H1 (cell line): ENCODE measurements around the gene FANCI. TPM values are rescaled to one million over a fixed set of nuclear protein-coding genes. Genes with fewer than 3 reads are reported as not detected.

ENCODE experiments used
- CTCF ChIA-PET: fragments of 300-600 bp; sonication (Branson Sonifier 250); formaldehyde crosslinking; loops from one replicate; lab custom pipeline; 2021; ENCODE audit not compliant: partially characterized antibody; lab: Charles Lee
- POLR2A ChIA-PET: fragments of 300-600 bp; sonication (Branson Sonifier 250); formaldehyde crosslinking; loops from one replicate; lab custom pipeline; 2021; ENCODE audit warnings: inconsistent platforms; ENCODE audit not compliant: partially characterized antibody; lab: Charles Lee
- DNase-seq, 2 experiments: peaks; one replicate each; pipeline versions ENCODE4 v3.0.0 to v3.0.0-alpha.2; 2010 to 2022; ENCODE audit warnings: low spot score in 2 of 2, low read depth in 1 of 2, mixed read lengths in 1 of 2
- FAIRE-seq: peaks from 2 replicates; lab custom pipeline; 2011; peaks lifted over from hg19 to GRCh38; lab: Jason Lieb, UNC
- H2AFZ ChIP-seq: 2 replicates; pipeline ENCODE4 v1.8.1; 2012; ENCODE audit warnings: low read length, inconsistent platforms
- H2AK5ac ChIP-seq: 2 replicates; pipeline ENCODE4 v1.6.1; 2013; ENCODE audit warnings: low read depth, low read length
- H2BK120ac ChIP-seq: replicated peaks from 2 replicates; pipeline ENCODE3; 2013; ENCODE audit warnings: low read depth, low read length, inconsistent platforms
- H2BK12ac ChIP-seq: 2 replicates; pipeline ENCODE4 v1.6.1; 2013; ENCODE audit warnings: low read depth, low read length
- H2BK15ac ChIP-seq: 2 replicates; pipeline ENCODE4 v1.6.1; 2013; ENCODE audit warnings: low read length
- H2BK20ac ChIP-seq: 2 replicates; pipeline ENCODE4 v1.6.1; 2013; ENCODE audit warnings: low read length
- H2BK5ac ChIP-seq: 2 replicates; pipeline ENCODE4 v1.6.1; 2013; ENCODE audit warnings: low read depth, low read length
- H3K14ac ChIP-seq: 2 replicates; pipeline ENCODE4 v1.6.1; 2013; ENCODE audit warnings: inconsistent platforms; ENCODE audit not compliant: insufficient read length
- H3K18ac ChIP-seq: 2 replicates; pipeline ENCODE4 v1.6.1; 2013; ENCODE audit warnings: low read length; ENCODE audit errors: extremely low read depth
- H3K23ac ChIP-seq: 2 replicates; pipeline ENCODE4 v1.6.1; 2013; ENCODE audit warnings: inconsistent platforms; ENCODE audit not compliant: insufficient read length
- H3K23me2 ChIP-seq: 2 replicates; pipeline ENCODE4 v1.6.1; 2013; ENCODE audit warnings: low read depth, low read length
- H3K27ac ChIP-seq: 2 replicates; pipeline ENCODE4 v1.6.1; 2011; ENCODE audit warnings: low read depth, low read length, inconsistent platforms
- H3K27me3 ChIP-seq, 4 experiments: replicated peaks in 1 of 4; 1 replicate in 1 of 4; 2 replicates in 3 of 4; pipeline versions ENCODE4 v1.6.1 to v1.8.1; 2011 to 2013; ENCODE audit warnings: low read length in 3 of 4, mild to moderate bottlenecking in 3 of 4, inconsistent platforms in 2 of 4, mixed read lengths in 2 of 4, moderate library complexity in 1 of 4; ENCODE audit not compliant: control insufficient read depth in 3 of 4, insufficient read depth in 3 of 4; ENCODE audit errors: extremely low read depth in 1 of 4
- H3K36me3 ChIP-seq, 4 experiments: 2 replicates each; pipeline versions ENCODE4 v1.6.1 to v1.8.1; 2011 to 2013; ENCODE audit warnings: mild to moderate bottlenecking in 4 of 4, low read length in 3 of 4, moderate library complexity in 2 of 4, control low read depth in 1 of 4, inconsistent platforms in 1 of 4; ENCODE audit not compliant: insufficient read depth in 4 of 4, control insufficient read depth in 2 of 4
- H3K4ac ChIP-seq: replicated peaks from 2 replicates; pipeline ENCODE3; 2013; ENCODE audit warnings: low read length, low read depth, mixed read lengths, inconsistent platforms; ENCODE audit not compliant: insufficient read length
- H3K4me1 ChIP-seq, 4 experiments: replicated peaks in 1 of 4; 1 replicate in 1 of 4; 2 replicates in 3 of 4; pipeline versions ENCODE4 v1.6.1 to v1.8.1; 2011 to 2013; ENCODE audit warnings: low read length in 3 of 4, inconsistent platforms in 2 of 4, mixed read lengths in 1 of 4; ENCODE audit not compliant: insufficient read depth in 4 of 4, control insufficient read depth in 3 of 4
- H3K4me2 ChIP-seq, 2 experiments: 2 replicates each; pipeline versions ENCODE4 v1.6.1 to v1.8.1; 2011 to 2013; ENCODE audit warnings: low read depth in 2 of 2, low read length in 2 of 2, control low read depth in 1 of 2, inconsistent platforms in 1 of 2, mild to moderate bottlenecking in 1 of 2; ENCODE audit not compliant: insufficient read depth in 1 of 2
- H3K4me3 ChIP-seq, 4 experiments: fragments of 200-600, 300-600 bp in 1 of 4; sonication (generic), shearing (Covaris generic), sonication (Bioruptor Twin) in 1 of 4; 2 replicates each; pipeline versions ENCODE4 v1.5.1 to v1.8.1; 2011 to 2016; ENCODE audit warnings: low read length in 4 of 4, low read depth in 3 of 4, control low read depth in 2 of 4, inconsistent platforms in 2 of 4, mild to moderate bottlenecking in 2 of 4, mixed read lengths in 1 of 4, moderate library complexity in 1 of 4; ENCODE audit not compliant: insufficient read depth in 2 of 4; ENCODE audit errors: extremely low read depth in 1 of 4
- H3K56ac ChIP-seq: replicated peaks from 2 replicates; pipeline ENCODE3; 2013; ENCODE audit warnings: low read depth, mild to moderate bottlenecking, mixed read lengths, low read length, inconsistent platforms; ENCODE audit not compliant: insufficient read length
- H3K79me1 ChIP-seq: 2 replicates; pipeline ENCODE4 v1.6.1; 2013; ENCODE audit warnings: low read depth, low read length, control low read depth
- H3K79me2 ChIP-seq, 2 experiments: 2 replicates each; pipeline versions ENCODE4 v1.6.1 to v1.8.1; 2012 to 2013; ENCODE audit warnings: low read length in 2 of 2, mild to moderate bottlenecking in 2 of 2, inconsistent platforms in 1 of 2; ENCODE audit not compliant: insufficient read depth in 2 of 2, control insufficient read depth in 1 of 2
- H3K9ac ChIP-seq, 4 experiments: replicated peaks in 1 of 4; 1 replicate in 1 of 4; 2 replicates in 3 of 4; pipeline versions ENCODE4 v1.6.1 to v1.8.1; 2011 to 2013; ENCODE audit warnings: low read depth in 3 of 4, low read length in 3 of 4, control low read depth in 2 of 4, mild to moderate bottlenecking in 2 of 4, moderate library complexity in 2 of 4, inconsistent platforms in 1 of 4; ENCODE audit errors: extremely low read depth in 1 of 4
- H3K9me3 ChIP-seq, 2 experiments: 2 replicates each; pipeline versions ENCODE4 v1.6.1 to v1.8.1; 2012 to 2013; ENCODE audit warnings: mild to moderate bottlenecking in 2 of 2, moderate library complexity in 2 of 2, control low read depth in 1 of 2, inconsistent platforms in 1 of 2, low read depth in 1 of 2, low read length in 1 of 2, mixed read lengths in 1 of 2; ENCODE audit not compliant: insufficient read depth in 2 of 2
- H4K20me1 ChIP-seq, 2 experiments: replicated peaks in 1 of 2; 2 replicates each; pipeline versions ENCODE3 to v1.8.1; 2011 to 2013; ENCODE audit warnings: inconsistent platforms in 2 of 2, low read length in 2 of 2, mild to moderate bottlenecking in 1 of 2; ENCODE audit not compliant: insufficient read depth in 2 of 2, control insufficient read depth in 1 of 2
- H4K5ac ChIP-seq: 2 replicates; pipeline ENCODE4 v1.6.1; 2013; ENCODE audit warnings: low read length, low read depth, mixed read lengths, inconsistent platforms; ENCODE audit not compliant: insufficient read length
- H4K8ac ChIP-seq: 2 replicates; pipeline ENCODE4 v1.8.0; 2013; ENCODE audit warnings: mild to moderate bottlenecking, moderate library complexity, low read length, inconsistent platforms; ENCODE audit not compliant: insufficient read depth; ENCODE audit errors: extremely low read depth
- H4K91ac ChIP-seq: replicated peaks from 2 replicates; pipeline ENCODE3; 2013; ENCODE audit warnings: low read length, mixed read lengths, inconsistent platforms; ENCODE audit not compliant: insufficient read length
- CBX5 ChIP-seq: fragments of 300-800, 300-1000 bp; sonication (generic); IDR thresholded peaks from 2 replicates; pipeline ENCODE4 v1.7.1; 2016; ENCODE audit warnings: antibody characterized with exemption, low read length, low read depth
- EP300 ChIP-seq, 2 experiments: IDR thresholded peaks; 1 replicate in 1 of 2; 2 replicates in 1 of 2; pipeline ENCODE4 v1.6.1; 2011 to 2012; ENCODE audit warnings: low read depth in 2 of 2, low read length in 2 of 2, mild to moderate bottlenecking in 2 of 2, borderline replicate concordance in 1 of 2, inconsistent platforms in 1 of 2, moderate library complexity in 1 of 2
- HDAC6 ChIP-seq: IDR thresholded peaks from one replicate; pipeline ENCODE4 v1.7.1; 2012; ENCODE audit warnings: low read depth, mild to moderate bottlenecking, inconsistent platforms, low read length, moderate library complexity
- POLR2A ChIP-seq, 2 experiments: IDR thresholded peaks; 1 replicate in 1 of 2; 2 replicates in 1 of 2; pipeline ENCODE4 v1.6.1; 2011; ENCODE audit warnings: low read depth in 2 of 2, low read length in 2 of 2, mild to moderate bottlenecking in 2 of 2; ENCODE audit errors: control extremely low read depth in 1 of 2
- SP2 ChIP-seq: IDR thresholded peaks from 2 replicates; pipeline ENCODE4 v1.6.1; 2012; ENCODE audit warnings: mild to moderate bottlenecking, low read length, inconsistent platforms
- TAF7 ChIP-seq: optimal IDR thresholded peaks from 2 replicates; pipeline ENCODE3; 2011; ENCODE audit warnings: low read depth, mild to moderate bottlenecking, inconsistent platforms, low read length, moderate library complexity, borderline replicate concordance
- WGBS, 2 experiments: shearing (Covaris generic) in 1 of 2; methylation state at CpG; one replicate each; pipeline versions ENCODE4 v1.1.6 to v1.1.7; 2013 to 2015; ENCODE audit warnings: low lambda C conversion rate in 2 of 2, mixed read lengths in 2 of 2, inconsistent platforms in 1 of 2, low coverage in 1 of 2, missing lambda C conversion rate in 1 of 2; ENCODE audit not compliant: insufficient replicate concordance in 2 of 2, insufficient coverage in 1 of 2, insufficient read length in 1 of 2; ENCODE audit errors: extremely low coverage in 1 of 2, missing lambda C conversion rate in 1 of 2; 5-methylcytosine and 5-hydroxymethylcytosine counted together
- polyA plus RNA-seq, 7 experiments: library from polyadenylated mRNA; depleted of rRNA in 3 of 7; stranded (reverse) in 5 of 7; unstranded in 2 of 7; fragments of >200 nt in 5 of 7; fragments of 200-250 nt in 2 of 7; gene quantifications; 1 replicate in 5 of 7; 2 replicates in 1 of 7; 4 replicates in 1 of 7; pipeline versions ENCODE4 v1.2.1 to v1.2.3, GENCODE V29; 2011 to 2013; ENCODE audit warnings: missing spikeins in 2 of 7, mixed read lengths in 2 of 7
- total RNA-seq: library from RNA; stranded (reverse); fragmentation: NEBNext Ultra II Directional; extraction: Animal tissue kit (Norgen Biotek cat#: 25700); gene quantifications from 2 replicates; pipeline ENCODE4 v1.2.1, GENCODE V29; 2021
- TF ChIP-seq, protein P1 (sequence below): IDR thresholded peaks from 2 replicates; pipeline ENCODE4 v1.6.1; 2011; ENCODE audit warnings: low read depth, mild to moderate bottlenecking, low read length; ENCODE audit not compliant: insufficient read depth

Gene FANCI
- total and polyA plus RNA-seq, 2 of the 8 experiments (the other 6 are each of a cell fraction or from before 2014, with no cell fraction given), result 37.8 to 115 TPM

DNA sequence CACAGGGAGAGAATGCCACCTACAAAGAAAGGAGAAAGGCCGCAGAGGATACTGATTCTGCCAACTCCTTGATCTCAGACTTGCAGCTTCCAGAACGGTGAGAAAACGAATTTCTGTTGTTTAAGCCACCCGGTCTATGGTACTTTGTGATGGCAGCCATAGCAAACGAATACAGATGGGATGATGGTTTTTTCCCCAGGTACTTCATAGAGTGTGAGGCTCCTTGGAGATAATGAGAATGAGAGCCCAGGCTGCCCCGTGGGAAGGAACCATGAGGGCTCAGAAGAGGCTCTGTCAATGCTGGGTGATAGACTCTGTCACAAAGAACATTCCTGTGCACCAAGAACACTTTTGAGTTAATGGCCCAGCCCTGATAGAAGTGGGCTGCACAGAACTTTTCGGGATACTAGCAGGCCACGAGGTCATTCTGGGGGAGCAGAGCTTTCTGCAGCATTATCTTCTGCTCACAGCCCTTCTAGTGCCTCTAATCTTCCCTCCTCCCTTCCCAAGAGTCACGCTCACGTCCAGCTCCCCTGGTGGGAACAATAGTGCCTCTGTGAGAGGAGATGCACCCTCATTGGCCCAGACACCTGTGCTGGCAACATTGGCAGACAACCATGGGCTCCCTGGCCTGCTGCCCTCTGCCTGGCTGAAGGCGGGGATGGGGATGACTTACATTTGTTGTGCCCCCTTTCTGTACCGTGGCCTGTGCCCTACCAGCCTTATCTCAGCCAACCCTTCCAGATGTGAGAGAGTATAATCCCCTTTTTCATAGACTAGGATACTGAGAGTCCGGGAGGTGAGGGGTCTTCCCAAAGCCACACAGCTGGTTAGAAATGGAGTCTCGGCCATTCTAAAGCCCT is 17.2 kb upstream of the FANCI start:
- Histone ChIP-seq H3K23me2 (no peaks in the 10 kb centered on the region), H2AK5ac (no peak overlapping the region), H3K4me1 (no peaks in the 10 kb centered on the region; a peak in 2 of 7 replicates), H2BK20ac (no peak overlapping the region), H3K4ac (no peak overlapping the region), H4K5ac (no peak overlapping the region), H3K56ac (no peak overlapping the region), H3K27me3 (no peaks in the 10 kb centered on the region), H3K36me3 (no peaks in the 10 kb centered on the region), H3K18ac (no peak overlapping the region), H2BK12ac (no peak overlapping the region), H2BK15ac (no peak overlapping the region), H3K79me1 (no peaks in the 10 kb centered on the region), H2AFZ (no peak overlapping the region), H4K91ac (no peak overlapping the region), H3K9ac (no peak overlapping the region), H3K9me3 (no peaks in the 10 kb centered on the region), H3K23ac (no peak overlapping the region), H3K79me2 (no peaks in the 10 kb centered on the region), H2BK120ac (no peak overlapping the region), H3K14ac (no peak overlapping the region), H3K4me3 (no peak overlapping the region), H3K27ac (no peak overlapping the region), H4K20me1 (no peaks in the 10 kb centered on the region), H3K4me2 (no peak overlapping the region), H2BK5ac (no peak overlapping the region), H4K8ac (no peak overlapping the region)
- ChIA-PET CTCF (interaction anchor here (0.6 to 2.3 kb wide), 3 partner anchors 9 to 27 kb away, joined by 4 to 14 read pairs (median 8); no protein-coding TSS in a partner anchor), POLR2A (interaction anchor here (1.2 kb wide), 1 partner anchor 18 kb away, joined by 3 read pairs; no protein-coding TSS in a partner anchor)
- TF ChIP-seq TAF7 (no peak), POLR2A (IDR thresholded peaks at IDR 0.05; ENCODE audit: control extremely low read depth in 1 of 2, low read depth in 2 of 2, low read length in 2 of 2) (no peak), CBX5 (no peak), SP2 (no peak), EP300 (IDR thresholded peaks at IDR 0.05; ENCODE audit: borderline replicate concordance in 1 of 2, low read depth in 2 of 2, low read length in 2 of 2) (no peak), HDAC6 (no peak)
- TF ChIP-seq, protein P1, sequence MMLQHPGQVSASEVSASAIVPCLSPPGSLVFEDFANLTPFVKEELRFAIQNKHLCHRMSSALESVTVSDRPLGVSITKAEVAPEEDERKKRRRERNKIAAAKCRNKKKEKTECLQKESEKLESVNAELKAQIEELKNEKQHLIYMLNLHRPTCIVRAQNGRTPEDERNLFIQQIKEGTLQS, result no peak
- WGBS, 2 experiments, result 87% methylated on average over 14 of the region's 14 CpGs; no CpG with 5 or more reads in 1 of the 2 experiments
- DNase-seq (no peak), FAIRE-seq (no peak)
